ENCODE data around the gene PLA2G4E. TPM values are rescaled to one million over a fixed set of nuclear protein-coding genes. Genes with fewer than 3 reads are reported as not detected.

Gene PLA2G4E
- total and polyA plus RNA-seq, 9 donors = 0.02 to 0.11 TPM; not detected in 7

- Histone ChIP-seq H3K4me3 (no peak overlapping the region), H3K36me3 (no peaks in the 10 kb centered on the region), H3K27ac (no peak overlapping the region), H3K27me3 (no peaks in the 10 kb centered on the region), H3K9me3 (no peaks in the 10 kb centered on the region), H3K4me1 (ENCODE audit: insufficient read depth) (peaks cover 6% of the 10 kb centered on the region)
- 69 to 77% (median 73%) methylated on average over 6 of the region's 6 CpGs for WGBS, 3 donors
- DNase-seq = no peak
- TF ChIP-seq EP300 (IDR thresholded peaks at IDR 0.05) (no peak), POLR2A (IDR thresholded peaks at IDR 0.05) (no peak), CTCF (IDR thresholded peaks at IDR 0.05) (no peak)
- intact Hi-C loops (cut with DNase I) = loop anchor here in 1 of 4 donors (5.0 kb wide), 1 partner anchor 1374 kb away; no protein-coding TSS in a partner anchor
These were observed 43.0 kb downstream of the PLA2G4E start for GRCh38 chr15:41977757-41978383.

DNA sequence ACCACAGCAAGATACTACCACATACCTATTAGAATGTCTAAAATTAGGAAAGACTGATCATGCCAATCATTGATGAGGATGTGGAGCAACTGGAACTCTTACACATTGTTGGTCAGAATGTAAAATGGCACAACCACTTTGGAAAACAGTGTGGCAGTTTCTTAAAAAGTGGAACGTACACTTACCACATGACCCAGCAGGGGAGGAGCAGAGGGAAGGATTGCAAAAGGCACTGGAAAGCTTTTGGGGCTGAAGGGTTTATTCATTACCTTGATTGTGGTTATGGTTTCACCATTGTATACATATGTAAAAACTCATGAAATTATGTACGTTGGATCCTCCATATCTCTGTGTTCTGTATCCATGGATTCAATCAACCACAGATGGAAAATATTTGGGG lies 45.2 kb downstream of the PLA2G4E start:
- Histone ChIP-seq H3K4me3 (no peak overlapping the region), H3K9me3 (no peaks in the 10 kb centered on the region), H3K36me3 (no peaks in the 10 kb centered on the region), H3K4me1 (ENCODE audit: insufficient read depth) (peaks cover 5% of the 10 kb centered on the region), H3K27me3 (no peaks in the 10 kb centered on the region), H3K27ac (no peak overlapping the region)
- intact Hi-C loops (cut with DNase I) = loop anchor here in 1 of 4 donors (5.0 kb wide), 1 partner anchor 1377 kb away; no protein-coding TSS in a partner anchor
- TF ChIP-seq CTCF (IDR thresholded peaks at IDR 0.05) = no peak
- no peak for TF ChIP-seq POLR2A (IDR thresholded peaks at IDR 0.05)
- no peak for TF ChIP-seq EP300 (IDR thresholded peaks at IDR 0.05)
- WGBS, 3 donors = 50 to 69% (median 54%) methylated on average over 2 of the region's 2 CpGs
- DNase-seq = no peak

DNA sequence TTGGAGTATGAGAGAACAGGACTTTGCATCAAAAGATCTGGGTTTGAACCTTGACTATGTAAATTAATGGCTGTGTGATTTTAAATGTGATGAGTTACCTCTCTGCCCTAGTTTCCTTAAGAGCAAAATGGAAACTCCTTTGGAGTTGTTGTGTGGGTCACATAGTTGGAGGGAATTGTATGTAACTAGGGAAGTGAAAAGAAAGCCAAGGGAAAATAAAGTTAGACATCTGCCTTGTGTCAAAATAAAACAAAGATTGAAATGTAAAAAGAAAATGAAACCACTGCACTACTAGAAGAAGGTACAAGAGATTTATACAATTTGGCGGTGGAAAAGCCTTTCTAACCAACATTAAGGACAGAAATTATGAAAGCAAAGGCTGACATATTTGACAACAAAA lies 46.8 kb downstream of the PLA2G4E start:
- no peak for DNase-seq
- no peak overlapping the region for H3K27ac ChIP-seq
- H3K4me1 ChIP-seq (ENCODE audit: insufficient read depth) = no peaks in the 10 kb centered on the region
- no peaks in the 10 kb centered on the region for H3K9me3 ChIP-seq
- no peak for TF ChIP-seq POLR2A (IDR thresholded peaks at IDR 0.05)
- TF ChIP-seq CTCF (IDR thresholded peaks at IDR 0.05) = no peak
- no peak for TF ChIP-seq EP300 (IDR thresholded peaks at IDR 0.05)
- intact Hi-C loops (cut with DNase I) = no loop called here
- no peak overlapping the region for H3K4me3 ChIP-seq
- H3K36me3 ChIP-seq = no peaks in the 10 kb centered on the region
- 85 to 92% (median 88%) methylated on average over 1 of the region's 1 CpG for WGBS, 3 donors
- no peaks in the 10 kb centered on the region for H3K27me3 ChIP-seq

- intact Hi-C loops (cut with DNase I) = no loop called here
- H3K4me1 ChIP-seq (ENCODE audit: insufficient read depth) = no peaks in the 10 kb centered on the region
- H3K4me3 ChIP-seq = peak within 1 kb of the TSS; percentile 97
- WGBS, 3 donors = 1 to 5% (median 1%) methylated on average over 31 to 72 of the region's 72 CpGs
- no peaks in the 10 kb centered on the region for H3K36me3 ChIP-seq
- peak within 1 kb of the TSS; percentile 67 to 74 for H3K27ac ChIP-seq
- no peaks in the 10 kb centered on the region for H3K9me3 ChIP-seq
- TF ChIP-seq CTCF (IDR thresholded peaks at IDR 0.05) (peak in 1 of 3 donors; percentile 49), EP300 (IDR thresholded peaks at IDR 0.05) (no peak), POLR2A (IDR thresholded peaks at IDR 0.05) (peak; percentile 84)
- no peaks in the 10 kb centered on the region for H3K27me3 ChIP-seq
- peak; percentile 94 to 98 (median 97) for DNase-seq
These were observed 48.3 kb downstream of the PLA2G4E start, which contains the start of gene EHD4 for GRCh38 chr15:41972253-41973242. Gene EHD4, minus strand, starts transcription at chr15:41972557. Its CDS starts 63 bp downstream, at chr15:41972494.
